ENCODE measurements around the gene POU3F3.

The POU3F3 gene

DNA sequence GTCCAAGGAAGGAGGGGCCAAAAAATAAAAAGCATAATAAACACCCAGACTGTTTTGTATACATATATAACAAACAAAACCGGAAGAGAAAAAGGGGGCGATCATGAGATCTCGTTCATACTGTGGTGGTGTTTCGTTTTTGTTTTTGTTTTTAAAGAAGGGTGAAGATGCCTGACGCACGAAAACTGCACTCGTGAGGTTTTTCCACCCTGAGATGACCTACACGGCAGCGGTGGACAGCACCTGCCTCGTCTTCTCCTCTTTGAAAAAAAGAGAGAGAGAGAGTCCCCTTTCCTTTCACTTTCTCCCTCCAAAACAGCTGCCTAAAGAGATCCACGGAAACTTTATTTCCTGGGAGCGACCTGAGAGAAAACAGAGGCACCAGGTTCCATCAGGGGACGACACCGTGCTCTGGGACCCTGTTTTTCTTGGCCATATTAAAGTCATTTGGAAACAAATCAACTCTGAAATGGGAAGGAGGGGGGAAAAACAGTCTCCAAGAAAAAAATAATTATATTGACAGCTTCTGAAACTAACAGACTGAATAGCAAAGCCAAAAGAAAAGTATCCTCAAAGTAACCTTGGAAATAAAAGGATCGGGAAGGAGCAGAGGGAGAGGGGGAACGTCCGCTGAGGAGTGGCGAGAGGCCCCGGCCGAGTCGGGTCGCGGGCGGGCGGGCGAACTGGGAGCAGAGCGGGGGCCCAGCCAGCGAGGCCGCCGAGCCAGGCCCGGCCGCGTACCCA, 3.5 kb downstream of the POU3F3 start:
- FAIRE-seq (no peak), DNase-seq (ENCODE audit: insufficient read length) (no peak)
- TF ChIP-seq POLR2AphosphoS5 (IDR thresholded peaks at IDR 0.05; ENCODE audit: low read depth, low read length) (no peak), POLR2A (IDR thresholded peaks at IDR 0.05; ENCODE audit: low read depth, low read length) (no peak), TAF1 (IDR thresholded peaks at IDR 0.05; ENCODE audit: borderline replicate concordance, low read depth, low read length) (no peak)

DNA sequence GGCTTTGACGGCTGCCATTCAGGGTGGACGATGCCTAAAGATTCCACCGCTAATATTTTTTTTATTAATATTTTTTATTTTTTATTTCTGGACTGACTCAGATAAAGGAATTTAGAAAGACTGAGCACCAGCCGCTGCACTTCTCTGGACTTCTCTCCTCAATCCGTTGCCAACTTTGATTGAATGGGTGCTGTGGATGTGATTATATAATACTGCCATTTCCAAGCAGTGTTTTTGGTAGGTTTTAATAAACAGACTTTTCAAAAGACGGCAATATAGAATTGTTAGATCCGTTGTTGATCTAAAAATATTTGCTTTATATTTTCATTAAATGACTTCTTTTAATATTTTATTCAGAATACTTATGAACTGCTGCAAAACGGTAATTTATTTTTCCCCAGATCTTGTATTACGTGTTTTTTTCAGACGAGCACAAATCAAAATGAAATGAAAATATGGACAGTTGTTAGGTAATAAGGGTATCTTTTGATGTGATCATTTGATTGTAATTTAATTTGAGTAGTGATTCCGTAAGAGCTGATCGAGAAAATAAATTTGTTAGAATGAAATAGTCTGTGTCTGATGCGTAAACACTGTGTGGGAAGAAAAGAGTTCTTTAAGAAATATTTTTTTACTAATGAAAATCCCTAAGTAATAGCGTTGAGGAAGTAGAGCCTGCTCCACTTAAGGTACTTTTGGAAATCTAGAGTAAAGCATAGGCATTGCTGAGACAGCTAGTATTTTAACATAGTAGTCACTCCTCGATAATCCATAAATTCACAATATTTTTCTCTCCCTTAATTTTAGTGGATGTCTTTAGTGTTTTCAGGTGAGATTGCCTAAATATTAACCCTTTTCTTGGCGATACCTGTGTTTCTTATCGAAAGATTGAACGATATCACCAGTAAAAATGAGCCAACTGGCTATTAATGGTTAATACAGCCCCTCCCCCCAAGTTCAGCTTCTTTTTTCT, 4.4 kb downstream of the POU3F3 start:
- FAIRE-seq (no peak), DNase-seq (ENCODE audit: insufficient read length) (no peak)
- TF ChIP-seq POLR2A (IDR thresholded peaks at IDR 0.05; ENCODE audit: low read depth, low read length) (no peak), TAF1 (IDR thresholded peaks at IDR 0.05; ENCODE audit: borderline replicate concordance, low read depth, low read length) (no peak), POLR2AphosphoS5 (IDR thresholded peaks at IDR 0.05; ENCODE audit: low read depth, low read length) (no peak)

DNA sequence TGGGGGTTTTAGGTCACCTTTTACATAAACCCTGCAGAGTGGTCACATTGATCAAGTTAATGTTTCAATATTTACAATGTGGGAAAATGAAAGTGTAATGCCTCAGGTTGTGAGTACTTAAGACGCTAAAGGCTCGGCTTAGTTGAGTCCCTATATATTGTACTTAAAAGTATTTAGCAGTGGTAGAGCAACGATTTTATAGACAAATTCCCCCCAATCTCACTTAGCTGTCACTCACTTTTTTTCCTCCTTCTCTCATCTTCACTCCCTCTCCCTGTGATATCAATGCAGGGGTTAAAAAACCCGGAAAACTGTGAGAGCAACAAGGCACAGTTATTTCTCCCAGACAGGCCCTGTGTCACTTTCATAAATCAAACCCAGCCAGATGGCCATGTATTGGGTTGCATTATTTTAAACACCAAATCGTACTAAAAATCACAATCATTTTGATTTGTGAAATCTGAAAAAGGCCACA, 5.4 kb downstream of the POU3F3 start:
- FAIRE-seq: no peak
- DNase-seq (ENCODE audit: insufficient read length): no peak
- no peak for TF ChIP-seq TAF1 (IDR thresholded peaks at IDR 0.05; ENCODE audit: borderline replicate concordance, low read depth, low read length)
- no peak for TF ChIP-seq POLR2A (IDR thresholded peaks at IDR 0.05; ENCODE audit: low read depth, low read length)

DNA sequence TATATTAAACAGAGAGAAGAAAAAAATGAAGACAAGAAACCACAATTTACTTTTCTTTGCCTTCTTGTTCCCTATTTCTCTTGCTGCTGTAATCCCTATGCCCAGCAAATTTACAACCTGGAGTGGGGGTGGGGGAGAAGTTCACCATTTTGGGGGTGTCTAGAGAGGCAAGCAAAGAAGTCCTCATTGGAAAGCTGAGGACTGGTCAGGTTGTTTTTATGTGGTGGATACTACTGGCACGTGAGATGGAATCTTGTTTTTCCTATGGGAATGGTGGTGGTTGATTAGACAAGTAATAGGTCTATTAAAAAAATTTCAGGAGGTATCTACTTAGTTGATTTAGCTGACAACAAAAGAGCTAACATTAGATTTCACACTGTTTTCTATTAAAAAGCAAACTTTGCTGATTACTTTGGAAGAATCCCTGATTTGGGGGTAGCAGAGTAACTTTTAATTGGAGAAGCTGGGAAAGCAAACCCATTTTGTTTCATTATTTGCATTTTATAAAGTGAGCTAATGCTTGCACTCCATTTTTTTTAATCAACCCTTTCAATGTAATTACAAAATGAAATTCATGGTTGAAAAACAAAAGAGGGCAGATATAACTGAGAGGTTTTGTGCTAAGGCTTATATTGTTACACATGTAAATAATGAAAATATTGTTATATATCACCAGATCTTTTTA, 6.0 kb downstream of the POU3F3 start:
- FAIRE-seq (no peak), DNase-seq (ENCODE audit: insufficient read length) (no peak)
- TF ChIP-seq POLR2A (IDR thresholded peaks at IDR 0.05; ENCODE audit: low read depth, low read length) (no peak), POLR2AphosphoS5 (IDR thresholded peaks at IDR 0.05; ENCODE audit: low read depth, low read length) (no peak), TAF1 (IDR thresholded peaks at IDR 0.05; ENCODE audit: borderline replicate concordance, low read depth, low read length) (no peak)

DNA sequence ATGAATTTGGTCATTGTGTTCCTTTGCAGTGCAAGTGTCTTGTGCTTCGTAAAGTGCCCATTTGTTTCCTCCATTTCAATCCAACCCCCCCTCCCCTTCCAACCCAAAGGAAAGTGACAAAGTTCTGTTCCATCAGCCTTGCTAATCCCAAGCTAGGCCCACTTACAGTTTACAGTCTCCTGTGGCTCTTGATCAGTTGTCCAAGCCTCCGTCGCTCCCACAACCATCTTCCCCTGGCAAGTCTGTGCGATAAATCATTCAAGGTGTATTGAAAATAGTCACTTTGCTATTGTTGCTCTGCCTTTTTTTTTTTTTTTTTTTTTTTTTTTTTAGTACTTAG, 6.5 kb downstream of the POU3F3 start:
- no peak for TF ChIP-seq POLR2AphosphoS5 (IDR thresholded peaks at IDR 0.05; ENCODE audit: low read depth, low read length)
- no peak for TF ChIP-seq TAF1 (IDR thresholded peaks at IDR 0.05; ENCODE audit: borderline replicate concordance, low read depth, low read length)
- TF ChIP-seq POLR2A (IDR thresholded peaks at IDR 0.05; ENCODE audit: low read depth, low read length): no peak
- FAIRE-seq (no peak), DNase-seq (ENCODE audit: insufficient read length) (no peak)

DNA sequence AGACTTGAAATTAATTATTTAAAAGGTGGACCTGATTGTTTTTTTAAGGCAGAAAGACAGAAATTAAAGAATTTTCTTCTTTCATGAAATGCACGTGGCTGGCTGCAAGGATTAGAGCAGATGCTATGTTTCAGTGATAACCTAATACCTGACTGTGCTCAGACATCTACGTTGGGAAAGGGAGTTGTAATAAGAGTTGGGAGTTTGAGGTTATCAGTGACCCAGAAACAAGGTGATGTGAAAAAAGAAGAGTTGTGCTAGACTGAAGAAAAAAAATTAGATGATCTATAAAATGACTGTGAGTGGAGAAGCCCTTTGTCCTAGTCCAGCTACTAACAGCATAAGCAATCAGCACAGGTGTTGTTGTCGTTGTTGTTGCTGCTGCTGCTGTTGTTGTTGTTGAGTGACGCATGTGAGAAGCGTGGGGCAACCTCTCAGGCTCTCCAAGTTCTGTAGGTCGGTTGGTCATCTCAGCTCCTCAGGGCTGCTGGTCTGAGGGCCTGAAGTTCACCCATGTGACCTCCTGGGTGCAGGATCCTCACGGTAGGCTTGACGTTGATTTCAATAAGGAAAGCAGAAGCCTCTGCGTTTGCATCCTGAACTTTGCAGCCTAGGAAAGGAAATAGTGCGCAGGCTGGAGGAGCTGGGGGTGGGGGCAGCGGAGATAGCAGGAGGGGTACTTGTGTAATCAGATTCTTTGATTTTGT, 7.6 kb downstream of the POU3F3 start:
- no peak for DNase-seq (ENCODE audit: insufficient read length)
- no peak for FAIRE-seq
- TF ChIP-seq TAF1 (IDR thresholded peaks at IDR 0.05; ENCODE audit: borderline replicate concordance, low read depth, low read length): no peak
- no peak for TF ChIP-seq POLR2AphosphoS5 (IDR thresholded peaks at IDR 0.05; ENCODE audit: low read depth, low read length)
- TF ChIP-seq POLR2A (IDR thresholded peaks at IDR 0.05; ENCODE audit: low read depth, low read length): no peak

DNA sequence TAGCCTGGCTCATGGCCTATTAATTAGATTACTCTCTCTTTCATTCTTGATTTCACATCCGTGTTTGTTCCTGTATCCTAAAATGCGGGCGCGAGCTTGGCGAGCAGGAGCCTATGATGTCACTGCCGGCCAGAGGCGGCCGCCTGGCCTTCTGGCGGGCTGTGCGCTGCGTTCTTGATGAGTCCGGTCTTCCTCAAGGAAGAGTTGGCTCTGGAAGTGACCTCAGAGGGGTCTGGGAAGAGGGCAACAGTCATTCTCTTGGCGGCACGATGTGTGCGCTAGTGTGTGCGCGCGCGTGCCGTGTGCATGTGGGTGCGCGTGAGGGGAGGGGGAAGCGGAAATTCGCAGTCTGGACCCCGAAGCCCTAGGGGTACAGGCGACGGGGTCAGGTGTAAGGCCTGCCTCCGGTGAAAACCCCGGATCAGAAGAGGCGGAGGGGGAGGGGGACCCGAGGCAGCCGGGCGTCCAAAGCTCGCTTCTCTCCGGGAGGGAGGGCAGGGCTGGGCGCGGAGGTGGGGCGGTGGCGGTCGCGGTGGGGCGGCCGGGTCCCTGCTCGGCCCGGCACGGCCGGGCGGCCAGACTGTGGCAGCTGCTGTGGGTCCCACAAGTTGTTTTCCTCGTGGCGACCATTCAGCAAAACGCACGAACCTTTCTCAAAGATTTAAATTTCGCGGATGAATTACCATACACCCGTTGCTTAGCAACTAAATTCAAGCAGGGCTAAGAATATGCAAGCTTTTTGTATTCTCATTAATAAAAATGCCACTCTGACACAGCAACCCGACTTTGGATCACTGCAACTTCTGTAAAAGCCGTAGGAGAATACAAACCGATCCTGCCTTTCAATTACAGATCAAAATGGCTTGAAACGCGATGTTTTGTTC, 8.4 kb downstream of the POU3F3 start:
- TF ChIP-seq POLR2A (IDR thresholded peaks at IDR 0.05; ENCODE audit: low read depth, low read length) (no peak), POLR2AphosphoS5 (IDR thresholded peaks at IDR 0.05; ENCODE audit: low read depth, low read length) (no peak), TAF1 (IDR thresholded peaks at IDR 0.05; ENCODE audit: borderline replicate concordance, low read depth, low read length) (no peak)
- FAIRE-seq: no peak
- DNase-seq (ENCODE audit: insufficient read length): no peak

DNA sequence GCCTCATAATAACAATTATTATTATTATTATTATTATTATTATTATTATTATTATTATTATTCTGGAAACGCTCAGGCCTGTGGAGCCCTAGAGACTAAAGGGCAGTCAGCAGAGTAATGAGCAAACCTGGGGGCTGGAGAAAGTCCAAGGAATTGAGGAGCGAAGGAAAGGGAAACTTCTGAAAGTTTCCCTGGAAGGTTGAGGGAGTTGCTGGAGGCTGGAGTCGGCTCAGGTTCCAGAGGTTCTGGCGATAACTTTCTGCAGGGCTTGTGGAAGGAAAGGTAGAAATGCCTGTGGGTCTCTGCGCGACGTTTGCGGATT, 9.2 kb downstream of the POU3F3 start:
- no peak for FAIRE-seq
- no peak for TF ChIP-seq POLR2A (IDR thresholded peaks at IDR 0.05; ENCODE audit: low read depth, low read length)
- TF ChIP-seq TAF1 (IDR thresholded peaks at IDR 0.05; ENCODE audit: borderline replicate concordance, low read depth, low read length): no peak
- TF ChIP-seq POLR2AphosphoS5 (IDR thresholded peaks at IDR 0.05; ENCODE audit: low read depth, low read length): no peak
- DNase-seq (ENCODE audit: insufficient read length): no peak

DNA sequence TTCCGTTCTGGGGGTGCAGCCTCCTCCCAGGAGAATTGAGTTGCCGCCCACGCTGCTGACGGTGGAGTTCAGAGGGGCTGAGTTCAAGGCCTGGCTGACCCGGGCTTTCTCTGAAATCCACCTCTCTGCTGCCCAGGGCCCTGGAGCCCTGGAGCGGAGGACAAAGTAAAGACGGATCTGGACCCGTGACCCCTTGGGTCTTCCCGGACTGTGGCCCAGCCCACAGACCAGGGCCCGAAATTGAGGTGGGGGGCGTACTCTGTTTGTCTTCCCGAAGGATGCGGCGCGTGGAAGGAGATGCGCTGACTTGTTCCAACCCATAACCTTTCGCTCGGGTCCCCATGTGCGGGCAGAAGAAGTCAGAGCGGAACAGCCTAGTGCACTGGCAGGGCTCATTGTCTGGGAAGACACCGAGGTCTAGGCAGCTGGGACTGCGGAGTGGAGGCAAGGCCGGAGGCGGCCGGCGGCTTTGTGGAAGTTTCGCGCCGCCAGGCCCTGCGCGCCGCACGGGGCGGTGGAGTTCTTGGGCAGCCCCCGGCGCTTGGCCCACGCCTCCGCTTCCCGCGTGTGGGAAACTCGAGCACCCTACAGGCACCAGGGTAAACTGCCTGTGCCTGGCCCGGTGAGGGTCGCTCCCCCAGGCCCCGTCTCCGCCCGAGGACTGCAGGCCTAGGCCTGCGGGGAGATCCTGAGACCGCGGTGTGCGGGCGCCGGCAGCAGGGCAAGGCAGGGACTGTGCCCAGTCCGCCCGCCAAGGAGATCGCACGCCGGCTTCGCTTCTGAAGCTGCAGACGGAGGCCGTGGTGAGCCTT, 9.8 kb downstream of the POU3F3 start:
- FAIRE-seq: no peak
- no peak for DNase-seq (ENCODE audit: insufficient read length)
- TF ChIP-seq TAF1 (IDR thresholded peaks at IDR 0.05; ENCODE audit: borderline replicate concordance, low read depth, low read length) (no peak), POLR2A (IDR thresholded peaks at IDR 0.05; ENCODE audit: low read depth, low read length) (no peak), POLR2AphosphoS5 (IDR thresholded peaks at IDR 0.05; ENCODE audit: low read depth, low read length) (no peak)

Measured in GM12892 (cell line).